ENCODE measurements around the gene ASPSCR1.

ASPSCR1 gene

GRCh38 chr17:82008258-82008940 lies 31.0 kb downstream of the ASPSCR1 start:
- H3K4me3 ChIP-seq (ENCODE audit: low read depth, low read length), result no peak overlapping the region
- DNase-seq (ENCODE audit: low read depth), result no peak
- TF ChIP-seq CTCF (IDR thresholded peaks at IDR 0.05; ENCODE audit: low read depth, low read length) (no peak), MYC (IDR thresholded peaks at IDR 0.05; ENCODE audit: low read depth, low read length) (no peak), POLR2A (IDR thresholded peaks at IDR 0.05; ENCODE audit: extremely low read depth, insufficient read length) (no peak)
- TF ChIP-seq, protein P1, sequence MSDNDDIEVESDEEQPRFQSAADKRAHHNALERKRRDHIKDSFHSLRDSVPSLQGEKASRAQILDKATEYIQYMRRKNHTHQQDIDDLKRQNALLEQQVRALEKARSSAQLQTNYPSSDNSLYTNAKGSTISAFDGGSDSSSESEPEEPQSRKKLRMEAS (IDR thresholded peaks at IDR 0.05; ENCODE audit: low read depth, low read length), result no peak

GRCh38 chr17:82008941-82009405 lies 31.5 kb downstream of the ASPSCR1 start:
- H3K4me3 ChIP-seq (ENCODE audit: low read depth, low read length), result no peak overlapping the region
- DNase-seq (ENCODE audit: low read depth), result no peak
- TF ChIP-seq POLR2A (IDR thresholded peaks at IDR 0.05; ENCODE audit: extremely low read depth, insufficient read length) (no peak), CTCF (IDR thresholded peaks at IDR 0.05; ENCODE audit: low read depth, low read length) (no peak), MYC (IDR thresholded peaks at IDR 0.05; ENCODE audit: low read depth, low read length) (no peak)
- TF ChIP-seq, protein P1 (IDR thresholded peaks at IDR 0.05; ENCODE audit: low read depth, low read length), result no peak

- TF ChIP-seq, protein P1 (IDR thresholded peaks at IDR 0.05; ENCODE audit: low read depth, low read length), result no peak
- TF ChIP-seq MYC (IDR thresholded peaks at IDR 0.05; ENCODE audit: low read depth, low read length) (no peak), POLR2A (IDR thresholded peaks at IDR 0.05; ENCODE audit: extremely low read depth, insufficient read length) (no peak), CTCF (IDR thresholded peaks at IDR 0.05; ENCODE audit: low read depth, low read length) (no peak)
- no peak for DNase-seq (ENCODE audit: low read depth)
- no peak overlapping the region for H3K4me3 ChIP-seq (ENCODE audit: low read depth, low read length)
These were observed 32.0 kb downstream of the ASPSCR1 start for GRCh38 chr17:82009413-82009812.

DNA sequence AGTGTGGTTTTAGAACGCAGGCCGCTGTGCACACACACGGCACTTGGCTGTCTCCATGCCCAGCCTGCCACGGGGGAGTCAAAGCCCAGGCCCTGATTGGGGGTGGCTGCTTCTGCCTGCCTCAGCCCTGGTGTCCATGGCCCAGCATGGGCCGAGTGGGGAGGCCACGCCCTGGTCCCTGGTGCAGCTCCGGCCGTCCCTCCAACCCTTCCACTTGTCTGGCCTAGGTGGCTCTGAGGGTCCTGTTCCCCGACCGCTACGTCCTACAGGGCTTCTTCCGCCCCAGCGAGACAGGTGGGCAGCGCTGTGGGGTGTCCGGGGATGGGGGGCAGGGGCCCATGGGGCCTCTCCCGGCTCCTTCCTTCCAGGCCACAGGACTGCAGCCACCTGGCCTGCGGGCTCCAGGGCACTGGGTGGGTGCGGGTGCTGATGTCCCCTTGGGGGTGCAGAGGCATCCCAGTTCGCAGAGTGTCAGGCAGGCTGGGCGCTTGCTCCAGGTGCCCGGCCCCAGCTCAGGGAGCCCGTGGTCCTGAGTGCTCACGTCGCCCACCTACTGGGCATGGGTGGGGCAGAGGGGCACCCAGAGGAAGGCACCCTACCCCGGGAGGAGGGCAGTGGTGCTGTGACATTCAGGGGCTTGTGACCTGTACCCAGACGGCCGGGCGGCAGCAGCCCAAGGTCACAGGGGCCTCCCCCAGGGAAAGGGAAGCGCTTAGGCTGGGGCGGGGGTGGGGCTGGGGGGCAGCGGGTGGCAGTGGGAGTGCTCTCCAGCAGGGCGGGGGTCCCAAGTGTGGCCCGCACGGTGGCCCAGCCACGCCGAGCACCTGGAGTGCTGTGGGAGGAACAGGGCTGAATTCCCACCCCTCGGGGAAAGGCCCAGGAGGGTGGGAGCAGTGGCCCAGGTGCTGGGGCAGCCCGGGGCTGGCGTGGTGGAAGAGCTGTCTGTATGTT lies 33.4 kb downstream of the ASPSCR1 start:
- no peak overlapping the region for H3K4me3 ChIP-seq (ENCODE audit: low read depth, low read length)
- TF ChIP-seq, protein P1 (IDR thresholded peaks at IDR 0.05; ENCODE audit: low read depth, low read length), result no peak
- TF ChIP-seq CTCF (IDR thresholded peaks at IDR 0.05; ENCODE audit: low read depth, low read length) (no peak), MYC (IDR thresholded peaks at IDR 0.05; ENCODE audit: low read depth, low read length) (no peak), POLR2A (IDR thresholded peaks at IDR 0.05; ENCODE audit: extremely low read depth, insufficient read length) (no peak)
- DNase-seq (ENCODE audit: low read depth), result no peak

DNA sequence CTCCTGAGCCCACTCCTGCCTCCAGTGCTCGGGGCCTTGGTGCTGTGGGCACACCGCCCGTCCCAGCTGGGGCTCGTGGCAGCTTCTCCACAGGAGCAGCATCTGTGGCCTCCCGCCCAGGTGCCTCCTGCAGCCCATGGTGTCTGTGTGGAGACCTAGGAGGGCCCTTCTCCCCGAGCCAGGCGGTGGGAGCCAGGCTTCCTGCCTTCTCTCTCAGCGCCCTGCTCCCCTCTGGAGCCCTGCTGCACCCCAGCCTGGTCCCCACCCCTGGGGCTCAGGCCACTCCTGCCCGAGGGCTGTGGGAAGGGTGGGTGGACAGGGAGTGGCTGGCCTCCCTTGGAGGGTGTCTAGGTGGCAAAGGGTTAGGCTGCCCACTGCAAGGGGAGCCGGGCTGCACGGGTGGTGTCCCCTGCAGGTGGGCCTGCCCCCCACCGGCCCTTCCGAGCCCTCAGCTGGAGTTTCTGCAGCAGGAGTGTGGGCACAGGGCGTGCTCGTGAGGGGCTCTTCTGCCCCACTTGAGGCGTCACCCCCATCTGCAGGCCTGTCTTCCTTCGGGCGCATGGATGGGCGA lies 34.3 kb downstream of the ASPSCR1 start:
- TF ChIP-seq MYC (IDR thresholded peaks at IDR 0.05; ENCODE audit: low read depth, low read length) (no peak), CTCF (IDR thresholded peaks at IDR 0.05; ENCODE audit: low read depth, low read length) (no peak), POLR2A (IDR thresholded peaks at IDR 0.05; ENCODE audit: extremely low read depth, insufficient read length) (no peak)
- TF ChIP-seq, protein P1 (IDR thresholded peaks at IDR 0.05; ENCODE audit: low read depth, low read length), result no peak
- H3K4me3 ChIP-seq (ENCODE audit: low read depth, low read length), result no peak overlapping the region
- no peak for DNase-seq (ENCODE audit: low read depth)
